ENCODE data around the gene ABHD12. TPM values are rescaled to one million over a fixed set of nuclear protein-coding genes. Genes with fewer than 3 reads are reported as not detected.

ABHD12 gene
- polyA plus RNA-seq, 1 experiment: 25.0 TPM

GRCh38 chr20:25274891-25275812 lies 115.5 kb downstream of the ABHD12 start:
- CTCF ChIA-PET: interaction anchor here (1.3 kb wide), 1 partner anchor 25 kb away, joined by 5 read pairs; no protein-coding TSS in a partner anchor
- H3K4me3 ChIP-seq (ENCODE audit: low read depth, low read length): no peak overlapping the region
- no peaks in the 10 kb centered on the region for H3K27me3 ChIP-seq (ENCODE audit: control insufficient read depth, insufficient read depth, low read length)
- no peak for DNase-seq (ENCODE audit: low read depth)
- POLR2A ChIA-PET: no interaction called here
- TF ChIP-seq CTCF (IDR thresholded peaks at IDR 0.05; ENCODE audit: insufficient read depth, low read depth, low read length): no peak
- peaks cover 57% of the 10 kb centered on the region for H3K36me3 ChIP-seq (ENCODE audit: control insufficient read depth, insufficient read depth, low read length)

GRCh38 chr20:25274481-25274880 lies 116.2 kb downstream of the ABHD12 start:
- CTCF ChIA-PET: interaction anchor here (1.3 kb wide), 1 partner anchor 24 kb away, joined by 5 read pairs; no protein-coding TSS in a partner anchor
- no peak for DNase-seq (ENCODE audit: low read depth)
- POLR2A ChIA-PET: no interaction called here
- no peak for TF ChIP-seq CTCF (IDR thresholded peaks at IDR 0.05; ENCODE audit: insufficient read depth, low read depth, low read length)
- Histone ChIP-seq H3K4me3 (ENCODE audit: low read depth, low read length) (no peak overlapping the region), H3K27me3 (ENCODE audit: control insufficient read depth, insufficient read depth, low read length) (no peaks in the 10 kb centered on the region), H3K36me3 (ENCODE audit: control insufficient read depth, insufficient read depth, low read length) (peaks cover 58% of the 10 kb centered on the region)

GRCh38 chr20:25273541-25274358 lies 116.9 kb downstream of the ABHD12 start:
- TF ChIP-seq CTCF (IDR thresholded peaks at IDR 0.05; ENCODE audit: insufficient read depth, low read depth, low read length): no peak
- Histone ChIP-seq H3K4me3 (ENCODE audit: low read depth, low read length) (no peak overlapping the region), H3K27me3 (ENCODE audit: control insufficient read depth, insufficient read depth, low read length) (no peaks in the 10 kb centered on the region), H3K36me3 (ENCODE audit: control insufficient read depth, insufficient read depth, low read length) (peaks cover 57% of the 10 kb centered on the region)
- CTCF ChIA-PET: interaction anchor here (1.3 to 2.0 kb wide), 2 partner anchors 22 to 23 kb away, joined by 4 to 5 read pairs; no protein-coding TSS in a partner anchor
- DNase-seq (ENCODE audit: low read depth): no peak
- POLR2A ChIA-PET: no interaction called here

GRCh38 chr20:25273046-25273445 lies 117.6 kb downstream of the ABHD12 start:
- Histone ChIP-seq H3K27me3 (ENCODE audit: control insufficient read depth, insufficient read depth, low read length) (no peaks in the 10 kb centered on the region), H3K36me3 (ENCODE audit: control insufficient read depth, insufficient read depth, low read length) (peaks cover 50% of the 10 kb centered on the region), H3K4me3 (ENCODE audit: low read depth, low read length) (no peak overlapping the region)
- ChIA-PET POLR2A (no interaction called here), CTCF (interaction anchor here (1.5 to 2.0 kb wide), 2 partner anchors 22 to 137 kb away, joined by 3 to 4 read pairs; no protein-coding TSS in a partner anchor)
- no peak for DNase-seq (ENCODE audit: low read depth)
- TF ChIP-seq CTCF (IDR thresholded peaks at IDR 0.05; ENCODE audit: insufficient read depth, low read depth, low read length): no peak

Data from BJ (cell line).